Mucosa of rectum (tissue), 2 donors: ENCODE measurements around the gene KRTAP4-5.
"Not testable (repeated sequence)": the region's sequence is repeated elsewhere in the genome, so short reads cannot be mapped to it uniquely, and the experiment has no call there.

Experiments used
- H3K27ac ChIP-seq, 2 donors: one replicate each; pipeline ENCODE4 v1.7.0; 2013; ENCODE audit warnings: inconsistent platforms in 2 of 2, low read depth in 2 of 2, low read length in 2 of 2
- H3K27me3 ChIP-seq, 2 donors: one replicate each; pipeline ENCODE4 v1.7.0; 2013; ENCODE audit warnings: low read length in 2 of 2; ENCODE audit not compliant: control insufficient read depth in 2 of 2, insufficient read depth in 2 of 2
- H3K36me3 ChIP-seq, 2 donors: one replicate each; pipeline ENCODE4 v1.7.0; 2013; ENCODE audit warnings: low read length in 2 of 2; ENCODE audit not compliant: control insufficient read depth in 2 of 2, insufficient read depth in 2 of 2
- H3K4me1 ChIP-seq, 2 donors: one replicate each; pipeline ENCODE4 v1.7.0; 2013; ENCODE audit warnings: low read length in 2 of 2, mild to moderate bottlenecking in 1 of 2; ENCODE audit not compliant: control insufficient read depth in 2 of 2, insufficient read depth in 2 of 2
- H3K4me3 ChIP-seq, 2 donors: one replicate each; pipeline ENCODE4 v1.7.0; 2013; ENCODE audit warnings: low read length in 2 of 2
- H3K9ac ChIP-seq, 2 donors: one replicate each; pipeline ENCODE4 v1.7.0; 2013; ENCODE audit warnings: low read length in 2 of 2, low read depth in 1 of 2, mild to moderate bottlenecking in 1 of 2
- H3K9me3 ChIP-seq, 2 donors: one replicate each; pipeline ENCODE4 v1.7.0; 2013; ENCODE audit warnings: low read length in 2 of 2; ENCODE audit not compliant: control insufficient read depth in 2 of 2
- donor health status: healthy.
- donor health status: Normal muscosa, but diverticular disease.

Gene KRTAP4-5

DNA sequence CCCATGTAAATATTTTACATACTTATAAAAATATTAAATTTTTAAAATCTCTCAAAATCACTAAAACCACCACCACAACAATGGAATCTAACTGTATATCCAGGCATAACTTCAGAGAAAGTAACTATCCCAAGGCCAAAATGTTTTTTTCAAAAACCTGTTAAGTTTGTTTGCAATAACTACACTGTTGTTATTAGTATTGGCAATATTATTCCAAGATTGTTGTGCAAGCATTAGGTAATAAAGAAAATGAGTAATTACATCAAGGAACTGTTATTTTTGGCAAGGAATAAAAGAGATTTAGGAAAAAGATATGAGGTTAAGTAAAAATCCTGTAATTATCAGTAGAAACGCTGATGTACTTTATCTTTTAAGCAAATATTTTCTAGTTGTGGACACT is 22.3 kb downstream of the KRTAP4-5 start:
- H3K9me3 ChIP-seq = no peaks in the 10 kb centered on the region
- H3K27ac ChIP-seq = no peak overlapping the region
- no peak overlapping the region for H3K4me3 ChIP-seq

DNA sequence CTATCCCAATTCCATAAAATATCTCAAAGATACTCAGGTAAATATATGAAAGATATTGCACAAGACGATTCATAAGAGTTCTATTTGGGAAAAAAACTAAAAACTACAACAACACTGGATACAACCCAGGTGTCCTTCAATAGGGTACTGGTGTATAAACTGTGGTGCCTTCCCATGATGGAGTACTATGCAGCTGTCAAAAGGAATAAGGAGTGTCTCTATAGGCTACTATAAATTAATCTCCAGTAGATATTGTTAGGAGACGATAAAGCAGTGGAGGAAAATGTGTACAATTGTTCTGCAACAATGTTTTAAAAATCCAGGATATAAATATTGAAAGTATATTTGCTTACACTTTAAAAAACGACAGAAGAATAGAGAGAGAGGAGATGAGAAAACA is 23.2 kb downstream of the KRTAP4-5 start:
- no peak overlapping the region for H3K4me3 ChIP-seq
- H3K4me1 ChIP-seq = no peaks in the 10 kb centered on the region
- H3K9ac ChIP-seq = no peak overlapping the region
- no peaks in the 10 kb centered on the region for H3K36me3 ChIP-seq
- no peaks in the 10 kb centered on the region for H3K9me3 ChIP-seq
- H3K27ac ChIP-seq = no peak overlapping the region
- no peaks in the 10 kb centered on the region for H3K27me3 ChIP-seq

More for the DNA sequence above, 22.3 kb downstream of the KRTAP4-5 start:
- Histone ChIP-seq H3K9ac (no peak overlapping the region), H3K36me3 (no peaks in the 10 kb centered on the region), H3K27me3 (no peaks in the 10 kb centered on the region), H3K4me1 (no peaks in the 10 kb centered on the region)

DNA sequence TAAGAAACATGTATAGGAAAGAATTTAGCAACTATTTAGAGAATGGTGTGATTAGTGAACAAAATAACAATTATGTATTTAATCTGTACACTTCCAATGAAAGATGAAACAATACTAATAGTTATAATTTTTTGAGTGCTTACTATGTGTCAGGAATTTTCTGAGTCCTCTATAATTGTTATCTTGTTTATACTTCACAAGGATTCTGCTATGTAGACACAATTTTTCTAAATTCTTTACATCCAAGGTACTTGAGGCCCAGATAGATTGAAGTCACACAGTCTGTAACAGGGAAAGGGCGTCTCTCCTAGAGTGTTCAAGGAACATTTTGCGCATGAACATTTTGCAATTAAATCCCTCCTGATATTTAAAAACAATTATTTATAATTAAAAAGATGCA is 24.6 kb downstream of the KRTAP4-5 start:
- no peaks in the 10 kb centered on the region for H3K9me3 ChIP-seq
- H3K27me3 ChIP-seq = no peaks in the 10 kb centered on the region
- no peak overlapping the region for H3K9ac ChIP-seq
- H3K36me3 ChIP-seq = no peaks in the 10 kb centered on the region
- H3K4me1 ChIP-seq = no peaks in the 10 kb centered on the region
- H3K4me3 ChIP-seq = no peak overlapping the region
- no peak overlapping the region for H3K27ac ChIP-seq

DNA sequence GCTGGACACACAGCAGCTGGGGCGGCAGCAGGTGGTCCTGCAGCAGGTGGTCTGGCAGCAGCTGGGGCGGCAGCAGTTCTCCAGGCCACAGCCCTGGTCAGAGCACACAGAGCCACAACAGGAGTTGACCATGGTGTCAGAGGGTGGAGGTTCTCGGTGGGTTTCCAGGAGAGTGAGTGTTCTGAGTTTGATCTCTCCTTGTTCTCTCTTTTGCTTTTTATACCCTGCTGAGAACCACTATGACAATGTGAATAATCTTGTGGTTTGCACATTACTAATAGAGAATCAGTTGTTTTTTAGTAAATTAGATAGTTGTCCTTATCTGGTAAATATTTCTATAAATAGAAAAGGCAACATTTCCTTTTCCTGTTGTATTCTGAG is 25.6 kb downstream of the KRTAP4-5 start, which contains the start of gene KRTAP4-12:
Gene KRTAP4-12, minus strand, starts transcription at position 192 of the 381 bp plus-strand sequence. Its CDS starts 60 bp downstream, at position 132.
- H3K36me3 ChIP-seq, H3K4me1 ChIP-seq, H3K27me3 ChIP-seq, H3K9ac ChIP-seq, H3K27ac ChIP-seq, H3K9me3 ChIP-seq, H3K4me3 ChIP-seq: not testable (repeated sequence)

DNA sequence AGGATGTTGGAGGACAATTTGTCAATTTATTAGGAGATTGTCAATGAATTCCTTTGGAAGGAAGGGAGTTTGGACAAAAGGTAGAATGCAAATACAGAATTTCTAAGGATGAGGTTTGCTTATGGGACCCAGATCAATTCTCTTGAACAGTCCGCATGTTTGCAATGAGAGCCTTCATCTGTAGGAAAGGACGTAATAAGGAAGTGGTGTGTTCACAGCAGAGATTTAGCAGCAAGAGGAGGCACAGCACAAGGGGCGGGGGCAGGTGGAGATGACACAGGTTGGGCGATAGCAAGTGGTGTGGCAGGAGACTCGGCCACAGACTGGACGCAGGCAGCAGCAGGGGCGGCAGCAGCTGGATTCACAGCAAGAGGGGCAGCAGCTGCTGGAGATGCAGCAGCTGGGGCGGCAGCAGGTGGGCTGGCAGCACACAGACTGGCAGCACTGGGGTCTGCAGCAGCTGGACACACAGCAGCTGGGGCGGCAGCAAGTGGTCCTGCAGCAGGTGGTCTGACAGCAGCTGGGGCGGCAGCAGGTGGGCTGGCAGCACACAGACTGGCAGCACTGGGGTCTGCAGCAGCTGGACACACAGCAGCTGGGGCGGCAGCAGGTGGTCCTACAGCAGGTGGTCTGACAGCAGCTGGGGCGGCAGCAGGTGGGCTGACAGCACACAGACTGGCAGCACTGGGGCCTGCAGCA is 26.2 kb downstream of the KRTAP4-5 start:
- H3K36me3 ChIP-seq, H3K27ac ChIP-seq, H3K9ac ChIP-seq, H3K4me1 ChIP-seq, H3K4me3 ChIP-seq, H3K27me3 ChIP-seq, H3K9me3 ChIP-seq: not testable (repeated sequence)

DNA sequence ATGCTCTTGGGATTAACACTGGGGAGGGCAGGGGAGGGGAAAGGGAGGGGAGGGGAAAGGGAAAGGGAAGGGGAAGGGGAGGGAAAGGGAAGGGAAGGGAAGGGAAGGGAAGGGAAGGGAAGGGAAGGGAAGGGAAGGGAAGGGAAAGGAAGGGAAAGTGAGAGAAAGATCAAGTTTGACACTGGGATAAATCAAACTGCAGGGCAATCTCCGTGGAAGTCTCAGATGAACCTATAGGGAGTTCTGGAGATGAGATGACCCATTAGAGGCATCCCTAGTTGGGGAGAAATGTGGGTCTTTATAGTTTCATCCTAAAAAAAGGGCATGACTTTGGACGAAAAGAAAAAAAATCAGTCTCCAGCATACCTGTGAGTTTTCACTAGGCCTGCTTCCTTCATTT is 27.9 kb downstream of the KRTAP4-5 start:
- Histone ChIP-seq H3K27me3 (no peaks in the 10 kb centered on the region), H3K4me1 (no peaks in the 10 kb centered on the region), H3K27ac (no peak overlapping the region), H3K9ac (no peak overlapping the region), H3K9me3 (no peaks in the 10 kb centered on the region), H3K4me3 (no peak overlapping the region), H3K36me3 (no peaks in the 10 kb centered on the region)

DNA sequence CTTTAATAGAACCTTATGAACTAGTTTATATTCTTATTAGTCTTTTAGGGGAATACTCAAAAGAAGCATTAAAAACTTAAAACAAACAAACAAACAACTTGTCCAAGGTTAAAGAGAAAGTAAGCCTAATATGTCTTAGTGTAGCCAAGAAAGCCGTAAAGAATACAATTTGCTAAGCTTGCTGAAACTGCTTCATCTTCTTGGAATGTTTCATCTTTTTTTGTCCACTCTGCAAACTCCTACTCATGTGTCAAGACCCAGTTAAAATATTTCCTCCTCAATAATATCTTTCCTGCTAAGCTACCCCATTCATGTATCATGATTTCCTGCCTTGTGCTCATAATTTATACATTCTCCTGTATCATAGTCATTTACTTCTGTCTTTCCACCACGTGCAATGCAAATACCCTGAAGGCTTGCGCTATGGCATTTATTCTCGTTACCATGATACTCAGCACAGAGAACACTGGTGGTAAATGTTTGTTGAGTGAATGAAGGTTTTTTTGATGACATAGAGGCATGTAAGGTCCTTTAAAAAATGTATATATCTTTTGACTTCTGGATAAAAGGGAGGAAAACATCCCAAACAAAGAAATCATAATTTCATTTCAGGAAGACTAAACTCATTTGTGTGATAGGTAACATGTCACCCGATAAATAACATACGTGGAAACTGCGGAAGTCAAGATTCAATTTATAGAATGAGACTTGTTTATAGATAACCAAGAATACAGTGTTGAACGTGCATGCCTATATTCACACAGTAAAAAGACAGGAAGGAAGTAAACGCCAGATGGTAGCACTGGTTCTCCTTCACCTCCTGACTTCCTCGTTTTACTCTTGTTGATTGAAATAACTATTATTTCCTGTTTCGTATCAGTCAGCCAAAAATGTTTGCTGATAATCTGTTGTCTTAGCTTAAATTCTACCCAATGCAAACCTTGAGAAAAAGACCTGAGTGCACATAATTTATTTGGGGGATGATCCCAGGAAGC is 29.6 kb downstream of the KRTAP4-5 start:
- H3K36me3 ChIP-seq, H3K27ac ChIP-seq, H3K4me1 ChIP-seq, H3K9ac ChIP-seq, H3K27me3 ChIP-seq, H3K9me3 ChIP-seq, H3K4me3 ChIP-seq: not testable (repeated sequence)

DNA sequence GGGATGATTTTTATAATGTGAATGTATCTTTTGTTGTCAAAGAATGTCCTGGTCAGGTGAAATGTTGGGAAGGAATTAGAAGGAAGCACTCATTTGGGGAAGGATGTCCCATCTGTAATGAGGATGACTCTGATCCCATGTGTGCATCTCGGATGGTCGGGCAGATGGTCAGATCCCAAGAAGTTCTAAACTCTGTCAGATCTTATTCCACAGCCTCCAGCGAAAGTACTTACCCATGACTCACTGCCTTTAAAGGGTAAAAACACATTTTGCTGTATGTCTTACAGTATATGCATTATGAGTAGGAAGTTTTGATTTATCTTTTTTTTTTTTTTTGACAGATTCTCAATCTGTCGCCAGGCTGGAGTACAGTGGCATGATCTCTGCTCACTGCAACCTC is 30.9 kb downstream of the KRTAP4-5 start:
- Histone ChIP-seq H3K4me3 (no peak overlapping the region), H3K4me1 (no peaks in the 10 kb centered on the region), H3K9ac (no peak overlapping the region), H3K36me3 (no peaks in the 10 kb centered on the region), H3K27me3 (no peaks in the 10 kb centered on the region), H3K9me3 (no peaks in the 10 kb centered on the region), H3K27ac (no peak overlapping the region)

DNA sequence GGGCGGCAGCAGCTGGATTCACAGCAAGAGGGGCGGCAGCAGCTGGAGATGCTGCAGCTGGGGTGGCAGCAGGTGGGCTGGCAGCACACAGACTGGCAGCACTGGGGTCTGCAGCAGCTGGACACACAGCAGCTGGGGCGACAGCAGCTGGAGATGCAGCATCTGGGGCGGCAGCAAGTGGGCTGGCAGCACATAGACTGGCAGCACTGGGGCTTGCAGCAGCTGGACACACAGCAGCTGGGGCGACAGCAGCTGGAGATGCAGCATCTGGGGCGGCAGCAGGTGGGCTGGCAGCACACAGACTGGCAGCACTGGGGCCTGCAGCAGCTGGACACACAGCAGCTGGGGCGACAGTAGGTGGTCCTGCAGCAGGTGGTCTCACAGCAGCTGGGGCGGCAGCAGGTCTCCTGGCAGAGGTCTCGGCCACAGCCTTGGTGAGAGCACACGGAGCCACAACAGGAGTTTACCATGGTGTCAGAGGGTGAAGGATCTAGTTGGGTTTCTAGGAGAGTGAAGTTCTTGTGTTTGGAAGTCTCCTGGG is 31.7 kb downstream of the KRTAP4-5 start, which contains the start of gene KRTAP4-11:
Gene KRTAP4-11, minus strand, starts transcription at position 528 of the 541 bp plus-strand sequence. Its CDS starts 58 bp downstream, at position 470.
- H3K27me3 ChIP-seq, H3K36me3 ChIP-seq, H3K4me3 ChIP-seq, H3K27ac ChIP-seq, H3K4me1 ChIP-seq, H3K9me3 ChIP-seq, H3K9ac ChIP-seq: not testable (repeated sequence)

DNA sequence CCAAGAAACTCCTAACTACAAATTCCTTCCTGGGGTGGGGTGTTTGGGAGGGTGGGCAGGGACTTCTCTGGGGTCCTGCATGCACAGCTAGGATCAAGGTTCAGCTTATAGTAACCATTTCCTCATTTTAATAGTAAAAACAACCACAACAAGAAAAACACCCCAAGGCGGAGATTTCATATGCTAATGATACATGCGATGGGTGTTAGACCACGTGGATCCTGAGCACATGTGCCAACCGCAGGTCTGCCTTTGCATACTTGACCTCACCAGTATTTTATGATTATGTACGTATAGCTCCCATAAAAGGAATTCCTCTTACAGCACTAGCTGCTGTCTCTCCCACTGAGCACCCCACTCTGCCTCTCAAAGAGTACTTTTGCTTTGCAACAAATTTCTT is 33.3 kb downstream of the KRTAP4-5 start:
- no peak overlapping the region for H3K4me3 ChIP-seq
- H3K36me3 ChIP-seq = no peaks in the 10 kb centered on the region
- no peak overlapping the region for H3K9ac ChIP-seq
- H3K9me3 ChIP-seq = no peaks in the 10 kb centered on the region
- H3K4me1 ChIP-seq = no peaks in the 10 kb centered on the region
- H3K27me3 ChIP-seq = no peaks in the 10 kb centered on the region
- no peak overlapping the region for H3K27ac ChIP-seq
